HUDEP-2 (cell line): ENCODE measurements around the gene TRPV5.

ENCODE experiments used
- DNase-seq, 76 experiments: peaks; one replicate each; lab custom pipeline; 2025; ENCODE audit not compliant: unreplicated experiment in 76 of 76; lab: John Stamatoyannopoulos, UW

TRPV5 gene

DNA sequence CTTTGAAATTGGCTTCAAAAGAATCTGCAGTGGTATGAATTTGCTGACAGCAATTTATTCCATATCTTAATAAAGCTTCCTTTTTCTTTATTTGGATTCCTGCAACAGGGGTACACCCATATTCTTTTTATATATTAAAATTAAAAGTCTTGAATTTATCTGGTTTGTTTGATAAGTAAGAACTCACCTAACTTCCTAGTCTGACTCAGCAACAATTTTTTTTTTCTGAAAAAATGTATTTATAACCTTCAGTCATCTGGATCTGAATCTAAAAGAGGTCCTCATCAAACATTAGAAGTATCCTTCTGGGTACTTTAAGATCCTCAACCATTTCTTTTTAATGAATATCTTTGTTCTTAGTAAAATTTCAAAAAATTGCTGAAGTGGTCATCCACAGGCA is 74.1 kb downstream of the TRPV5 start:
- DNase-seq = no peak
